Lower lobe of right lung (tissue), 2 donors: ENCODE data around the gene KIAA1549. TPM values are rescaled to one million over a fixed set of nuclear protein-coding genes. Genes with fewer than 3 reads are reported as not detected.
"Not testable (repeated sequence)": the region's sequence is repeated elsewhere in the genome, so short reads cannot be mapped to it uniquely, and the experiment has no call there.

Experiments used
- ATAC-seq, 2 donors: fragments of 200-7000 bp; cut with Tn5 transposase; one replicate each; pipeline ENCODE4 v1.9.1; 2020 to 2022; ENCODE audit warnings: mild to moderate bottlenecking in 2 of 2, moderate library complexity in 2 of 2
- DNase-seq: peaks from one replicate; pipeline ENCODE4 v3.0.0-alpha.2; 2020
- H3K27ac ChIP-seq: fragments of 200-600 bp; one replicate; pipeline ENCODE4 v1.8.0; 2022
- H3K27me3 ChIP-seq: fragments of 200-600 bp; one replicate; pipeline ENCODE4 v1.8.0; 2022; ENCODE audit warnings: low read depth
- H3K36me3 ChIP-seq: fragments of 200-600 bp; one replicate; pipeline ENCODE4 v1.8.0; 2022; ENCODE audit warnings: mild to moderate bottlenecking
- H3K4me1 ChIP-seq: fragments of 200-600 bp; one replicate; pipeline ENCODE4 v1.8.0; 2022
- H3K4me3 ChIP-seq: fragments of 200-600 bp; one replicate; pipeline ENCODE4 v1.8.0; 2022; ENCODE audit warnings: mild to moderate bottlenecking
- H3K9me3 ChIP-seq: fragments of 200-600 bp; one replicate; pipeline ENCODE4 v1.8.0; 2022
- CTCF ChIP-seq: fragments of 200-600 bp; IDR thresholded peaks from one replicate; pipeline ENCODE4 v1.8.0; 2022; ENCODE audit warnings: antibody characterized with exemption, mild to moderate bottlenecking
- intact Hi-C: fragments of 100-400 bp; cut with DNase I; formaldehyde crosslinking; loops from one replicate; pipeline ENCODE4 v1.11.0; 2022
- total RNA-seq: library from RNA; stranded (reverse); fragmentation: NEBNext Ultra II Directional; extraction: Animal tissue kit (Norgen Biotek cat#: 25700); gene quantifications from one replicate; pipeline ENCODE4 v1.2.1, GENCODE V29; 2021
- donor health status: DM: no; HTN: yes; CAD: no; lungs with severe emphysema.

The KIAA1549 gene
- total RNA-seq, 1 donor from 2014 or later = 5.3 TPM

GRCh38 chr7:138802706-138803105, 178.5 kb downstream of the KIAA1549 start:
- intact Hi-C loops = no loop called here
- no peak overlapping the region for H3K27ac ChIP-seq
- no peaks in the 10 kb centered on the region for H3K4me1 ChIP-seq
- ATAC-seq (no peak), DNase-seq (no peak)
- no peak overlapping the region for H3K4me3 ChIP-seq
- no peak for TF ChIP-seq CTCF
- no peaks in the 10 kb centered on the region for H3K27me3 ChIP-seq
- H3K9me3 ChIP-seq = no peaks in the 10 kb centered on the region
- H3K36me3 ChIP-seq = no peaks in the 10 kb centered on the region

GRCh38 chr7:138801256-138801655, 179.9 kb downstream of the KIAA1549 start:
- Histone ChIP-seq H3K27ac (no peak overlapping the region), H3K9me3 (no peaks in the 10 kb centered on the region), H3K27me3 (no peaks in the 10 kb centered on the region), H3K36me3 (no peaks in the 10 kb centered on the region), H3K4me1 (no peaks in the 10 kb centered on the region), H3K4me3 (no peak overlapping the region)
- intact Hi-C loops = no loop called here
- DNase-seq (no peak), ATAC-seq (no peak)
- no peak for TF ChIP-seq CTCF

- Histone ChIP-seq H3K4me3 (no peak overlapping the region), H3K4me1 (no peaks in the 10 kb centered on the region), H3K9me3 (no peaks in the 10 kb centered on the region), H3K27me3 (no peaks in the 10 kb centered on the region), H3K36me3 (no peaks in the 10 kb centered on the region), H3K27ac (no peak overlapping the region)
- ATAC-seq (no peak), DNase-seq (no peak)
- TF ChIP-seq CTCF = no peak
- intact Hi-C loops = no loop called here
Observed at GRCh38 chr7:138799336-138800000, 181.7 kb downstream of the KIAA1549 start.

- H3K4me1 ChIP-seq = no peaks in the 10 kb centered on the region
- TF ChIP-seq CTCF = no peak
- intact Hi-C loops = no loop called here
- H3K4me3 ChIP-seq = no peak overlapping the region
- peak in 1 of 2 donors; percentile 25 for ATAC-seq
- no peaks in the 10 kb centered on the region for H3K27me3 ChIP-seq
- no peaks in the 10 kb centered on the region for H3K36me3 ChIP-seq
- no peak for DNase-seq
- no peak overlapping the region for H3K27ac ChIP-seq
- no peaks in the 10 kb centered on the region for H3K9me3 ChIP-seq
Observed at GRCh38 chr7:138798836-138799235, 182.4 kb downstream of the KIAA1549 start.

- H3K9me3 ChIP-seq = no peaks in the 10 kb centered on the region
- intact Hi-C loops = no loop called here
- no peak for TF ChIP-seq CTCF
- DNase-seq (peak; percentile 57), ATAC-seq (peak; percentile 74 to 80)
- no peaks in the 10 kb centered on the region for H3K4me1 ChIP-seq
- no peak within 1 kb of the TSS for H3K27ac ChIP-seq
- H3K36me3 ChIP-seq = no peaks in the 10 kb centered on the region
- H3K27me3 ChIP-seq = no peaks in the 10 kb centered on the region
- no peak within 1 kb of the TSS for H3K4me3 ChIP-seq
Observed at GRCh38 chr7:138797715-138798320, 183.4 kb downstream of the KIAA1549 start, which contains the start of the genes ATP6V0A4 and TMEM213. TSS of gene ATP6V0A4 (minus strand) at chr7:138798196. CDS start at chr7:138771247, 26,949 bp downstream. TSS of gene TMEM213 (plus strand) at chr7:138797994. CDS start at chr7:138798105, 111 bp downstream.

- H3K27ac ChIP-seq, DNase-seq, H3K4me1 ChIP-seq, H3K4me3 ChIP-seq, ATAC-seq, H3K9me3 ChIP-seq, H3K36me3 ChIP-seq, H3K27me3 ChIP-seq, intact Hi-C loops: not testable (repeated sequence)
Observed at GRCh38 chr7:138797046-138797445, 184.1 kb downstream of the KIAA1549 start.
